ENCODE measurements around the gene SLC26A1.

DNA sequence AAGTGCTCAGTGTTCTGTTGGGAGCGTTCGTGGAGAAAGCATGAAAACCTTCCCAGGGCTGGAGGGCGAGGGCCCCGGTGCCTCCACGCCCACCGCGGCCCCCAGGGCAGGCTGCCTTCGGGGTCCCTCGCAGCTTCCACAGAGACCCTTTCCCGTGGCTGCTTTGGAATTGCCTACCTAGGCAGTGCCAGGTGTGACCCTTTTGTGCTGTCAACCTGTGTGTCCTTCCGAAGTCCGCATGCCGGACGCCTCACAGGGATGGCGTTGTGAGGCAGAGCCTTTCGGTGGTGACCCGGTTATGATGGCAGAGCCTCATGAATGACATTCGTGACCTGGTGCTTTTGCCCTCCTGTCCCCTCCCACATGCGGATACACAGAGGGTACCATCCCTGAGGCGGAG lies 43.5 kb downstream of the SLC26A1 start:
- no peak for TF ChIP-seq YY1 (IDR thresholded peaks at IDR 0.05; ENCODE audit: insufficient read depth, insufficient read length)
- no peak for TF ChIP-seq SUZ12 (IDR thresholded peaks at IDR 0.05; ENCODE audit: extremely low read depth, insufficient read depth, insufficient read length)
- TF ChIP-seq ZNF274 (IDR thresholded peaks at IDR 0.05; ENCODE audit: low read depth, low read length): no peak

Measured in NT2/D1 (cell line).